ENCODE results near the gene GPR132.
"Not testable (repeated sequence)": the region's sequence is repeated elsewhere in the genome, so short reads cannot be mapped to it uniquely, and the experiment has no call there.

Gene GPR132

GRCh38 chr14:105065280-105066228 is at the start of gene GPR132:
Gene GPR132 (minus strand): TSS chr14:105065430. CDS start chr14:105055420, 10,010 bp downstream.
- DNase-seq (ENCODE audit: low read depth, low spot score), result no peak

GRCh38 chr14:105109243-105109642 is 44.0 kb upstream of the GPR132 start:
- DNase-seq (ENCODE audit: low read depth, low spot score), result not testable (repeated sequence)

- DNase-seq (ENCODE audit: low read depth, low spot score), result no peak
These were observed 43.3 kb upstream of the GPR132 start for GRCh38 chr14:105108516-105108864.

GRCh38 chr14:105107781-105108515 is 42.7 kb upstream of the GPR132 start:
- no peak for DNase-seq (ENCODE audit: low read depth, low spot score)

- no peak for DNase-seq (ENCODE audit: low read depth, low spot score)
These were observed 42.1 kb upstream of the GPR132 start for GRCh38 chr14:105107351-105107750.

GRCh38 chr14:105105158-105105557 is 39.9 kb upstream of the GPR132 start:
- no peak for DNase-seq (ENCODE audit: low read depth, low spot score)

GRCh38 chr14:105102893-105103292 is 37.7 kb upstream of the GPR132 start:
- DNase-seq (ENCODE audit: low read depth, low spot score), result no peak

GRCh38 chr14:105102361-105102870 is 37.2 kb upstream of the GPR132 start:
- DNase-seq (ENCODE audit: low read depth, low spot score), result no peak

- DNase-seq (ENCODE audit: low read depth, low spot score), result no peak
These were observed 35.7 kb upstream of the GPR132 start for GRCh38 chr14:105100910-105101309.

GRCh38 chr14:105099778-105100177 is 34.5 kb upstream of the GPR132 start:
- no peak for DNase-seq (ENCODE audit: low read depth, low spot score)

- DNase-seq (ENCODE audit: low read depth, low spot score), result no peak
These were observed 33.1 kb upstream of the GPR132 start for GRCh38 chr14:105098316-105098715.

GRCh38 chr14:105097794-105098127 is 32.5 kb upstream of the GPR132 start:
- DNase-seq (ENCODE audit: low read depth, low spot score), result no peak

- no peak for DNase-seq (ENCODE audit: low read depth, low spot score)
These were observed 31.1 kb upstream of the GPR132 start for GRCh38 chr14:105096206-105096875.

- DNase-seq (ENCODE audit: low read depth, low spot score), result no peak
These were observed 30.1 kb upstream of the GPR132 start for GRCh38 chr14:105095236-105095805.

GRCh38 chr14:105094193-105094907 is 29.1 kb upstream of the GPR132 start:
- no peak for DNase-seq (ENCODE audit: low read depth, low spot score)

GRCh38 chr14:105093431-105094192 is 28.4 kb upstream of the GPR132 start:
- DNase-seq (ENCODE audit: low read depth, low spot score), result peak; percentile 61

- no peak for DNase-seq (ENCODE audit: low read depth, low spot score)
These were observed 27.8 kb upstream of the GPR132 start for GRCh38 chr14:105093038-105093430.

GRCh38 chr14:105092171-105093037 is 27.2 kb upstream of the GPR132 start:
- no peak for DNase-seq (ENCODE audit: low read depth, low spot score)

- DNase-seq (ENCODE audit: low read depth, low spot score), result no peak
These were observed 26.4 kb upstream of the GPR132 start for GRCh38 chr14:105091517-105092170.

Measured in iPS DF 19.7 (cell line).